GM18907 (cell line): ENCODE data around the gene CDCA7L.
"Not testable (repeated sequence)": the region's sequence is repeated elsewhere in the genome, so short reads cannot be mapped to it uniquely, and the experiment has no call there.

ENCODE experiments used
- ATAC-seq: cut with Tn5 transposase; IDR thresholded peaks from one replicate; pipeline ENCODE4 v1.9.1; 2021; ENCODE audit warnings: mild to moderate bottlenecking, moderate library complexity; ENCODE audit not compliant: unreplicated experiment

The CDCA7L gene

GRCh38 chr7:21911341-21911875, 34.3 kb downstream of the CDCA7L start:
- ATAC-seq: no peak

GRCh38 chr7:21910253-21910652, 35.4 kb downstream of the CDCA7L start:
- ATAC-seq: no peak

- no peak for ATAC-seq
Measured at GRCh38 chr7:21908746-21909145, 37.0 kb downstream of the CDCA7L start.

GRCh38 chr7:21903020-21903786, 42.5 kb downstream of the CDCA7L start:
- ATAC-seq: no peak

GRCh38 chr7:21902240-21902639, 43.5 kb downstream of the CDCA7L start:
- ATAC-seq: no peak

- ATAC-seq: peak; percentile 97
Measured at GRCh38 chr7:21898265-21898930, 47.3 kb downstream of the CDCA7L start.

- ATAC-seq: no peak
Measured at GRCh38 chr7:21893401-21893800, 52.3 kb downstream of the CDCA7L start.

GRCh38 chr7:21891291-21891690, 54.4 kb downstream of the CDCA7L start:
- no peak for ATAC-seq

GRCh38 chr7:21887779-21888178, 57.9 kb downstream of the CDCA7L start:
- no peak for ATAC-seq

GRCh38 chr7:21887353-21887752, 58.3 kb downstream of the CDCA7L start:
- no peak for ATAC-seq

- no peak for ATAC-seq
Measured at GRCh38 chr7:21886396-21886795, 59.3 kb downstream of the CDCA7L start.

GRCh38 chr7:21884496-21884895, 61.2 kb downstream of the CDCA7L start:
- no peak for ATAC-seq

- not testable (repeated sequence) for ATAC-seq
Measured at GRCh38 chr7:21883501-21883900, 62.2 kb downstream of the CDCA7L start.

- ATAC-seq: no peak
Measured at GRCh38 chr7:21883069-21883468, 62.6 kb downstream of the CDCA7L start.

- no peak for ATAC-seq
Measured at GRCh38 chr7:21869785-21870402, 75.8 kb downstream of the CDCA7L start.

- no peak for ATAC-seq
Measured at GRCh38 chr7:21868576-21868850, 77.2 kb downstream of the CDCA7L start.

- ATAC-seq: no peak
Measured at GRCh38 chr7:21867816-21868575, 77.7 kb downstream of the CDCA7L start.

GRCh38 chr7:21867226-21867625, 78.5 kb downstream of the CDCA7L start:
- ATAC-seq: no peak

GRCh38 chr7:21866731-21867130, 79.0 kb downstream of the CDCA7L start:
- no peak for ATAC-seq

GRCh38 chr7:21865631-21866204, 80.0 kb downstream of the CDCA7L start:
- not testable (repeated sequence) for ATAC-seq

GRCh38 chr7:21851559-21851967, 94.1 kb downstream of the CDCA7L start:
- no peak for ATAC-seq
